ENCODE results near the gene PKP1. TPM values are rescaled to one million over a fixed set of nuclear protein-coding genes. Genes with fewer than 3 reads are reported as not detected.
"Not testable (repeated sequence)": the region's sequence is repeated elsewhere in the genome, so short reads cannot be mapped to it uniquely, and the experiment has no call there.

PKP1 gene
- 0.03 TPM for total RNA-seq

GRCh38 chr1:201282931-201283829 is at the start of gene PKP1:
TSS of gene PKP1 (plus strand) at chr1:201283506. CDS start at chr1:201283703, 197 bp downstream.
- ATAC-seq (peak; percentile 39), DNase-seq (ENCODE audit: low spot score) (no peak)

GRCh38 chr1:201239646-201240045 is 43.7 kb upstream of the PKP1 start:
- ATAC-seq; DNase-seq (ENCODE audit: low spot score): not testable (repeated sequence)

GRCh38 chr1:201240171-201240570 is 43.1 kb upstream of the PKP1 start:
- ATAC-seq (no peak), DNase-seq (ENCODE audit: low spot score) (no peak)

- DNase-seq (ENCODE audit: low spot score) (no peak), ATAC-seq (no peak)
These were observed 41.6 kb upstream of the PKP1 start for GRCh38 chr1:201241736-201242135.

GRCh38 chr1:201245082-201245481 is 38.2 kb upstream of the PKP1 start:
- DNase-seq (ENCODE audit: low spot score) (no peak), ATAC-seq (no peak)

GRCh38 chr1:201248721-201249559 is 34.4 kb upstream of the PKP1 start:
- ATAC-seq = no peak

GRCh38 chr1:201250326-201251011 is 32.8 kb upstream of the PKP1 start:
- no peak for ATAC-seq

More at GRCh38 chr1:201248721-201249559, 34.4 kb upstream of the PKP1 start:
- DNase-seq (ENCODE audit: low spot score) = no peak

GRCh38 chr1:201251411-201251810 is 31.9 kb upstream of the PKP1 start:
- ATAC-seq (no peak), DNase-seq (ENCODE audit: low spot score) (no peak)

More at GRCh38 chr1:201250326-201251011, 32.8 kb upstream of the PKP1 start:
- no peak for DNase-seq (ENCODE audit: low spot score)

GRCh38 chr1:201251851-201252430 is 31.4 kb upstream of the PKP1 start:
- no peak for ATAC-seq
- DNase-seq (ENCODE audit: low spot score) = no peak

- no peak for DNase-seq (ENCODE audit: low spot score)
- ATAC-seq = no peak
These were observed 30.3 kb upstream of the PKP1 start for GRCh38 chr1:201252944-201253371.

GRCh38 chr1:201253411-201253810 is 29.9 kb upstream of the PKP1 start:
- DNase-seq (ENCODE audit: low spot score) (no peak), ATAC-seq (no peak)

- no peak for DNase-seq (ENCODE audit: low spot score)
These were observed 29.2 kb upstream of the PKP1 start for GRCh38 chr1:201253906-201254624.

GRCh38 chr1:201254625-201255478 is 28.5 kb upstream of the PKP1 start:
- DNase-seq (ENCODE audit: low spot score) = peak; percentile 69
- ATAC-seq = peak; percentile 96

More at GRCh38 chr1:201253906-201254624, 29.2 kb upstream of the PKP1 start:
- no peak for ATAC-seq

GRCh38 chr1:201255479-201256362 is 27.6 kb upstream of the PKP1 start:
- no peak for DNase-seq (ENCODE audit: low spot score)
- no peak for ATAC-seq

GRCh38 chr1:201258132-201258531 is 25.2 kb upstream of the PKP1 start:
- not testable (repeated sequence) for ATAC-seq

GRCh38 chr1:201258763-201259230 is 24.5 kb upstream of the PKP1 start:
- ATAC-seq = no peak
- no peak for DNase-seq (ENCODE audit: low spot score)

More at GRCh38 chr1:201258132-201258531, 25.2 kb upstream of the PKP1 start:
- DNase-seq (ENCODE audit: low spot score) = not testable (repeated sequence)

- DNase-seq (ENCODE audit: low spot score) (no peak), ATAC-seq (peak; percentile 35)
These were observed 23.6 kb upstream of the PKP1 start for GRCh38 chr1:201259476-201260235.
